Loucy (cell line): ENCODE measurements around the gene CEP164.

Experiments used
- CTCF ChIP-seq: fragments of 200-600 bp; sonication (generic); conservative IDR thresholded peaks from 2 replicates; pipeline ENCODE4 v1.5.1; 2014; ENCODE audit warnings: mild to moderate bottlenecking, antibody characterized with exemption, low read length
- EZH2phosphoT487 ChIP-seq: fragments of 200-600 bp; IDR thresholded peaks from 2 replicates; pipeline ENCODE4 v1.6.1; 2018; ENCODE audit warnings: antibody characterized with exemption, mild to moderate bottlenecking, moderate library complexity, borderline replicate concordance

GRCh38 chr11:117384045-117384444 lies 56.4 kb downstream of the CEP164 start:
- TF ChIP-seq CTCF (no peak), EZH2phosphoT487 (no peak)
